ENCODE measurements around the gene ARPC5L. TPM values are rescaled to one million over a fixed set of nuclear protein-coding genes. Genes with fewer than 3 reads are reported as not detected.
A peak's percentile ranks its signal among the peaks of the same experiment; 100 is the strongest.

The ARPC5L gene
- total and polyA plus RNA-seq, 2 experiments from 2014 or later = 35.9 to 87.3 TPM

DNA sequence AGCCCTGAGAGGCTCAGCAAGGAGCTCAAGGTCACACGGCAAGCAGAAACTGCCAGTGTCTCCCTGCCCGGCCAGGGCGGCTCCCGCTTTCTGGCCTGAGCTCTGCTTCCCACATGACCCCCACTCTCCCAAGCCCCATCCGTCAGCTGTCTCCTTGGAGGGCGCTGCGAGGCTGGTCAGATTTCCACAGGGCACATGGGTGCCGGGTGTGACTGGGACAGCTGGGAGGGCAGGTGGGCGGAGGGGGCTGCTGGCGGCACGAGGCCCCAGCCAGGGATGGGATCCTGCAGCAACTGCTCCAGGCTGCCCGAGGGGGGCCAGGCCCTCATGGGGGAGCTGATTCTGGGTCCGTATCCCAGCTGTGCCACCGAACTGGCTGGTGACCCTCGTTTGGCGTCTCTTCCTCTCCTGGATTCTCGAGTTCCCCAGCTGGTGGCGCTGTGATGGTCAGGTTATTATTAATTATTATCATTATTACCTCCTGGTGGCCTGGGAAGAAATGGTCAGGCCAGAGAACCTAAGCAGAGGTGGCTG lies 21.6 kb upstream of the ARPC5L start:
- H3K4me1 Mint-ChIP-seq = peaks cover 13% of the 10 kb centered on the region
- Histone ChIP-seq H2AFZ (peak overlapping the region; percentile 48), H3K36me3 (ENCODE audit: insufficient read depth) (no peaks in the 10 kb centered on the region), H3K27me3 (ENCODE audit: insufficient read depth) (no peaks in the 10 kb centered on the region), H3K4me2 (no peak overlapping the region), H4K20me1 (replicated peaks; ENCODE audit: insufficient read depth) (no peaks in the 10 kb centered on the region), H3K4me1 (ENCODE audit: insufficient read depth) (no peaks in the 10 kb centered on the region), H3K4me3 (no peak overlapping the region), H3K79me2 (replicated peaks; ENCODE audit: insufficient read depth) (no peaks in the 10 kb centered on the region), H3K27ac (ENCODE audit: low read depth) (no peak overlapping the region), H3K9me2 (ENCODE audit: insufficient read depth) (no peaks in the 10 kb centered on the region), H3F3A (replicated peaks; ENCODE audit: low read depth) (peaks cover 5% of the 10 kb centered on the region; the same call in 1 of the 2 replicates)
- peak; percentile 39 for ATAC-seq
- peaks cover 2% of the 10 kb centered on the region for H3K27me3 Mint-ChIP-seq (ENCODE audit: insufficient read depth, low read depth, poor library complexity)
- H3K9me3 Mint-ChIP-seq = no peaks in the 10 kb centered on the region
- H3K36me3 Mint-ChIP-seq (ENCODE audit: low read depth) = no peaks in the 10 kb centered on the region
- H3K27ac Mint-ChIP-seq = no peak overlapping the region
- TF ChIP-seq POLR2AphosphoS5 (IDR thresholded peaks at IDR 0.05; ENCODE audit: low read depth) (no peak), STAT1 (IDR thresholded peaks at IDR 0.05; ENCODE audit: unreplicated experiment) (no peak), NANOG (IDR thresholded peaks at IDR 0.05; ENCODE audit: borderline replicate concordance) (no peak), ZNF331 (CRISPR knock-in tag; IDR thresholded peaks at IDR 0.05; ENCODE audit: low read depth) (no peak)
- TF ChIP-seq, protein P1, sequence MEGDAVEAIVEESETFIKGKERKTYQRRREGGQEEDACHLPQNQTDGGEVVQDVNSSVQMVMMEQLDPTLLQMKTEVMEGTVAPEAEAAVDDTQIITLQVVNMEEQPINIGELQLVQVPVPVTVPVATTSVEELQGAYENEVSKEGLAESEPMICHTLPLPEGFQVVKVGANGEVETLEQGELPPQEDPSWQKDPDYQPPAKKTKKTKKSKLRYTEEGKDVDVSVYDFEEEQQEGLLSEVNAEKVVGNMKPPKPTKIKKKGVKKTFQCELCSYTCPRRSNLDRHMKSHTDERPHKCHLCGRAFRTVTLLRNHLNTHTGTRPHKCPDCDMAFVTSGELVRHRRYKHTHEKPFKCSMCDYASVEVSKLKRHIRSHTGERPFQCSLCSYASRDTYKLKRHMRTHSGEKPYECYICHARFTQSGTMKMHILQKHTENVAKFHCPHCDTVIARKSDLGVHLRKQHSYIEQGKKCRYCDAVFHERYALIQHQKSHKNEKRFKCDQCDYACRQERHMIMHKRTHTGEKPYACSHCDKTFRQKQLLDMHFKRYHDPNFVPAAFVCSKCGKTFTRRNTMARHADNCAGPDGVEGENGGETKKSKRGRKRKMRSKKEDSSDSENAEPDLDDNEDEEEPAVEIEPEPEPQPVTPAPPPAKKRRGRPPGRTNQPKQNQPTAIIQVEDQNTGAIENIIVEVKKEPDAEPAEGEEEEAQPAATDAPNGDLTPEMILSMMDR (conservative IDR thresholded peaks at IDR 0.05; ENCODE audit: low read depth in 2 of 2) = peak; percentile 64 to 72
- TF ChIP-seq, protein P2, sequence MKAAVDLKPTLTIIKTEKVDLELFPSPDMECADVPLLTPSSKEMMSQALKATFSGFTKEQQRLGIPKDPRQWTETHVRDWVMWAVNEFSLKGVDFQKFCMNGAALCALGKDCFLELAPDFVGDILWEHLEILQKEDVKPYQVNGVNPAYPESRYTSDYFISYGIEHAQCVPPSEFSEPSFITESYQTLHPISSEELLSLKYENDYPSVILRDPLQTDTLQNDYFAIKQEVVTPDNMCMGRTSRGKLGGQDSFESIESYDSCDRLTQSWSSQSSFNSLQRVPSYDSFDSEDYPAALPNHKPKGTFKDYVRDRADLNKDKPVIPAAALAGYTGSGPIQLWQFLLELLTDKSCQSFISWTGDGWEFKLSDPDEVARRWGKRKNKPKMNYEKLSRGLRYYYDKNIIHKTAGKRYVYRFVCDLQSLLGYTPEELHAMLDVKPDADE (IDR thresholded peaks at IDR 0.05) = no peak
- DNase-seq (ENCODE audit: low spot score) = peak; percentile 72
- H3K4me3 Mint-ChIP-seq = no peak overlapping the region

DNA sequence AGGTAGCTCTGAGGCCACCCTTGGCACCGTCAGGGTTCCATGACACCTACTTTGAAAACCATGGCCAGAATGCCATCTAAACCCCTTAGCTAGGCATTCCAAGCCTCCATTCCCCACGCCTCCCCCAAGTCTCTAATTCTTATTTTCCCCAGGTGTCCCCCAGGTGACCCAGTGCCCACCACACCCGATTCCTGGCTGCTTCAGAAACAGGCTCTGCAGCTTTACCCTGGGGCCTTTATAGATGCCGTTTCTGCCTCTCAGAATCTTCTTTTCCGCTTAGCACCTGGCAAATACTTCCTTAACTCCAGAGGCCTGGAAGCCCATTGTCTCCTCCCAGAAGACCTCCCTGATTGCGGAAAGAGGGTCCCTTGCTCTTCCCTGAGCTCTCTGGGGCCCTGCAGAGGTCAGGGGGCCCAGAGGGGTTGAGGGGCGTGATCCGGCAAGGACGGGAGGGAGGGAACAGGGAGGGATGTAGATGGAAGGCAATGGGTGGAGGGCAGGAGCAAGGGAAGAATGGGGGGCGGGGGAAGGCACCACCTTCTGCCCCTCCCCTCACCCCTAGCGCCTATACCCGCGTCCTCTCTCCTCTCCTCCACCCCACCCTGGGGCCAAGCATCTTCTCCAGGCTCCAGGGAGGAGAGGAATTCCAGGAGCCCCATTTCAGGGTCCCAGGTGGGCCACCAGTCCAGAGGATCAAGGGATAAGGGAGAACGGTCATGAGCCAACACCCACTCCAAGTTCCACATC lies 20.7 kb upstream of the ARPC5L start:
- Histone ChIP-seq H3K27me3 (ENCODE audit: insufficient read depth) (no peaks in the 10 kb centered on the region), H2AFZ (peak overlapping the region; percentile 52; the same call in 1 of the 2 replicates), H3K9me2 (ENCODE audit: insufficient read depth) (no peaks in the 10 kb centered on the region), H3K79me2 (replicated peaks; ENCODE audit: insufficient read depth) (no peaks in the 10 kb centered on the region), H3K4me1 (ENCODE audit: insufficient read depth) (no peaks in the 10 kb centered on the region), H3K4me3 (no peak overlapping the region), H3K36me3 (ENCODE audit: insufficient read depth) (no peaks in the 10 kb centered on the region), H3K4me2 (no peak overlapping the region), H4K20me1 (replicated peaks; ENCODE audit: insufficient read depth) (no peaks in the 10 kb centered on the region), H3F3A (replicated peaks; ENCODE audit: low read depth) (peaks cover 5% of the 10 kb centered on the region; the same call in 1 of the 2 replicates), H3K27ac (ENCODE audit: low read depth) (0 out of 2 replicates have a peak overlapping the region, but pooled peaks have one; percentile 6)
- Mint-ChIP-seq H3K36me3 (ENCODE audit: low read depth) (no peaks in the 10 kb centered on the region), H3K4me3 (no peak overlapping the region), H3K4me1 (peaks cover 13% of the 10 kb centered on the region), H3K9me3 (no peaks in the 10 kb centered on the region), H3K27ac (peak overlapping the region; percentile 31; the same call in 1 of the 2 replicates), H3K27me3 (ENCODE audit: insufficient read depth, low read depth, poor library complexity) (peaks cover 2% of the 10 kb centered on the region)
- ATAC-seq (no peak), DNase-seq (ENCODE audit: low spot score) (no peak)
- TF ChIP-seq, protein P3, sequence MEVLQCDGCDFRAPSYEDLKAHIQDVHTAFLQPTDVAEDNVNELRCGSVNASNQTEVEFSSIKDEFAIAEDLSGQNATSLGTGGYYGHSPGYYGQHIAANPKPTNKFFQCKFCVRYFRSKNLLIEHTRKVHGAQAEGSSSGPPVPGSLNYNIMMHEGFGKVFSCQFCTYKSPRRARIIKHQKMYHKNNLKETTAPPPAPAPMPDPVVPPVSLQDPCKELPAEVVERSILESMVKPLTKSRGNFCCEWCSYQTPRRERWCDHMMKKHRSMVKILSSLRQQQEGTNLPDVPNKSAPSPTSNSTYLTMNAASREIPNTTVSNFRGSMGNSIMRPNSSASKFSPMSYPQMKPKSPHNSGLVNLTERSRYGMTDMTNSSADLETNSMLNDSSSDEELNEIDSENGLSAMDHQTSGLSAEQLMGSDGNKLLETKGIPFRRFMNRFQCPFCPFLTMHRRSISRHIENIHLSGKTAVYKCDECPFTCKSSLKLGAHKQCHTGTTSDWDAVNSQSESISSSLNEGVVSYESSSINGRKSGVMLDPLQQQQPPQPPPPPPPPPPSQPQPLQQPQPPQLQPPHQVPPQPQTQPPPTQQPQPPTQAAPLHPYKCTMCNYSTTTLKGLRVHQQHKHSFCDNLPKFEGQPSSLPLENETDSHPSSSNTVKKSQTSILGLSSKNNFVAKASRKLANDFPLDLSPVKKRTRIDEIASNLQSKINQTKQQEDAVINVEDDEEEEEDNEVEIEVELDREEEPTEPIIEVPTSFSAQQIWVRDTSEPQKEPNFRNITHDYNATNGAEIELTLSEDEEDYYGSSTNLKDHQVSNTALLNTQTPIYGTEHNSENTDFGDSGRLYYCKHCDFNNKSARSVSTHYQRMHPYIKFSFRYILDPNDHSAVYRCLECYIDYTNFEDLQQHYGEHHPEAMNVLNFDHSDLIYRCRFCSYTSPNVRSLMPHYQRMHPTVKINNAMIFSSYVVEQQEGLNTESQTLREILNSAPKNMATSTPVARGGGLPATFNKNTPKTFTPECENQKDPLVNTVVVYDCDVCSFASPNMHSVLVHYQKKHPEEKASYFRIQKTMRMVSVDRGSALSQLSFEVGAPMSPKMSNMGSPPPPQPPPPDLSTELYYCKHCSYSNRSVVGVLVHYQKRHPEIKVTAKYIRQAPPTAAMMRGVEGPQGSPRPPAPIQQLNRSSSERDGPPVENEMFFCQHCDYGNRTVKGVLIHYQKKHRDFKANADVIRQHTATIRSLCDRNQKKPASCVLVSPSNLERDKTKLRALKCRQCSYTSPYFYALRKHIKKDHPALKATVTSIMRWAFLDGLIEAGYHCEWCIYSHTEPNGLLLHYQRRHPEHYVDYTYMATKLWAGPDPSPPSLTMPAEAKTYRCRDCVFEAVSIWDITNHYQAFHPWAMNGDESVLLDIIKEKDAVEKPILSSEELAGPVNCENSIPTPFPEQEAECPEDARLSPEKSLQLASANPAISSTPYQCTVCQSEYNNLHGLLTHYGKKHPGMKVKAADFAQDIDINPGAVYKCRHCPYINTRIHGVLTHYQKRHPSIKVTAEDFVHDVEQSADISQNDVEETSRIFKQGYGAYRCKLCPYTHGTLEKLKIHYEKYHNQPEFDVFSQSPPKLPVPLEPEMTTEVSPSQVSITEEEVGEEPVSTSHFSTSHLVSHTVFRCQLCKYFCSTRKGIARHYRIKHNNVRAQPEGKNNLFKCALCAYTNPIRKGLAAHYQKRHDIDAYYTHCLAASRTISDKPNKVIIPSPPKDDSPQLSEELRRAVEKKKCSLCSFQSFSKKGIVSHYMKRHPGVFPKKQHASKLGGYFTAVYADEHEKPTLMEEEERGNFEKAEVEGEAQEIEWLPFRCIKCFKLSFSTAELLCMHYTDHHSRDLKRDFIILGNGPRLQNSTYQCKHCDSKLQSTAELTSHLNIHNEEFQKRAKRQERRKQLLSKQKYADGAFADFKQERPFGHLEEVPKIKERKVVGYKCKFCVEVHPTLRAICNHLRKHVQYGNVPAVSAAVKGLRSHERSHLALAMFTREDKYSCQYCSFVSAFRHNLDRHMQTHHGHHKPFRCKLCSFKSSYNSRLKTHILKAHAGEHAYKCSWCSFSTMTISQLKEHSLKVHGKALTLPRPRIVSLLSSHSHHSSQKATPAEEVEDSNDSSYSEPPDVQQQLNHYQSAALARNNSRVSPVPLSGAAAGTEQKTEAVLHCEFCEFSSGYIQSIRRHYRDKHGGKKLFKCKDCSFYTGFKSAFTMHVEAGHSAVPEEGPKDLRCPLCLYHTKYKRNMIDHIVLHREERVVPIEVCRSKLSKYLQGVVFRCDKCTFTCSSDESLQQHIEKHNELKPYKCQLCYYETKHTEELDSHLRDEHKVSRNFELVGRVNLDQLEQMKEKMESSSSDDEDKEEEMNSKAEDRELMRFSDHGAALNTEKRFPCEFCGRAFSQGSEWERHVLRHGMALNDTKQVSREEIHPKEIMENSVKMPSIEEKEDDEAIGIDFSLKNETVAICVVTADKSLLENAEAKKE (CRISPR knock-in tag; IDR thresholded peaks at IDR 0.05) = no peak
- TF ChIP-seq CREB1 (CRISPR knock-in tag; IDR thresholded peaks at IDR 0.05; ENCODE audit: low read depth) (no peak), NANOG (IDR thresholded peaks at IDR 0.05; ENCODE audit: borderline replicate concordance) (no peak)

Data from GM23338 (cell line).